PC-9 (cell line): ENCODE data around the gene JADE2.

Experiments used
- EZH2 ChIP-seq: fragments of 200-600 bp; sonication (generic); IDR thresholded peaks from 2 replicates; pipeline ENCODE4 v1.8.0; 2017; ENCODE audit warnings: antibody characterized with exemption, low read depth
- TF ChIP-seq, protein P1 (sequence below): fragments of 200-600 bp; sonication (generic); conservative IDR thresholded peaks from 2 replicates; pipeline ENCODE4 v1.6.1; 2017; ENCODE audit warnings: mixed run types, antibody characterized with exemption, mild to moderate bottlenecking, moderate library complexity

DNA sequence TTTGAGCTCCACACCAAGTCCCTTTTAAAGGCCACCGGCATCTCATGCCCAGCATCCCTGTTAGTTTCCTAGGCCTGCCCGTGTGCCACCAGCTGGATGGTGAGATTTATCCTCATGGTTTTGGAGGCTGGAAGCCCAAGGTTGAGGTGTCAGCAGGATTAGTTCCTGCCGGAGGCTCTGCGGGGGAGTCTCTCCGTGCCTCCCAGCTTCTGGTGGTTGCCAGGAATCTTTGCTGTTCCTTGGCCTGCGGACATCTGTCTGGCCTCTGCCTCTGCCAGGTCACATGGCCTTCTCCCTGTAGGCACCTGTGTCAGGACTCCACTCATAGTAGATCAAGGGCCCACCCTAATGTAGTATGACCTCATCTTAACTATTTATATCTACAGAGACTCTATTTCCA, 45.4 kb downstream of the JADE2 start:
- TF ChIP-seq, protein P1, sequence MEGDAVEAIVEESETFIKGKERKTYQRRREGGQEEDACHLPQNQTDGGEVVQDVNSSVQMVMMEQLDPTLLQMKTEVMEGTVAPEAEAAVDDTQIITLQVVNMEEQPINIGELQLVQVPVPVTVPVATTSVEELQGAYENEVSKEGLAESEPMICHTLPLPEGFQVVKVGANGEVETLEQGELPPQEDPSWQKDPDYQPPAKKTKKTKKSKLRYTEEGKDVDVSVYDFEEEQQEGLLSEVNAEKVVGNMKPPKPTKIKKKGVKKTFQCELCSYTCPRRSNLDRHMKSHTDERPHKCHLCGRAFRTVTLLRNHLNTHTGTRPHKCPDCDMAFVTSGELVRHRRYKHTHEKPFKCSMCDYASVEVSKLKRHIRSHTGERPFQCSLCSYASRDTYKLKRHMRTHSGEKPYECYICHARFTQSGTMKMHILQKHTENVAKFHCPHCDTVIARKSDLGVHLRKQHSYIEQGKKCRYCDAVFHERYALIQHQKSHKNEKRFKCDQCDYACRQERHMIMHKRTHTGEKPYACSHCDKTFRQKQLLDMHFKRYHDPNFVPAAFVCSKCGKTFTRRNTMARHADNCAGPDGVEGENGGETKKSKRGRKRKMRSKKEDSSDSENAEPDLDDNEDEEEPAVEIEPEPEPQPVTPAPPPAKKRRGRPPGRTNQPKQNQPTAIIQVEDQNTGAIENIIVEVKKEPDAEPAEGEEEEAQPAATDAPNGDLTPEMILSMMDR: no peak
- no peak for TF ChIP-seq EZH2
